ENCODE data around the gene KCTD3. TPM values are rescaled to one million over a fixed set of nuclear protein-coding genes. Genes with fewer than 3 reads are reported as not detected.

The KCTD3 gene
- total and polyA plus RNA-seq, 10 of the 15 experiments (the other 5 are each of a cell fraction or from before 2014, with no cell fraction given): 3.6 to 19.8 (median 10.7) TPM

- TF ChIP-seq PBX3 (IDR thresholded peaks at IDR 0.05; ENCODE audit: insufficient replicate concordance, low read depth, low read length): no peak
- no peak for TF ChIP-seq FOS (IDR thresholded peaks at IDR 0.05; ENCODE audit: borderline replicate concordance, extremely low read depth, insufficient read length)
- TF ChIP-seq SIX5 (IDR thresholded peaks at IDR 0.05; ENCODE audit: low read depth, low read length, severe bottlenecking): no peak
- no peak for TF ChIP-seq MEF2B (IDR thresholded peaks at IDR 0.05; ENCODE audit: partially characterized antibody, poor library complexity, severe bottlenecking)
- no peak for TF ChIP-seq EP300 (IDR thresholded peaks at IDR 0.05; ENCODE audit: borderline replicate concordance in 1 of 2, control insufficient read depth in 1 of 2, low read depth in 2 of 2, low read length in 2 of 2)
Observed at GRCh38 chr1:215594640-215595039, 27.5 kb downstream of the KCTD3 start (continued).

- ChIA-PET RAD21 (ENCODE audit: unreplicated experiment) (interaction anchor here (1.3 kb wide), 1 partner anchor 23 kb away, joined by 3 read pairs; no protein-coding TSS in a partner anchor), SMC1A (ENCODE audit: uncharacterized antibody, unreplicated experiment) (interaction anchor here (0.9 to 1.8 kb wide), 5 partner anchors 9 to 39 kb away, joined by 3 to 6 read pairs (median 4); no protein-coding TSS in a partner anchor), CTCF (interaction anchor here (0.9 to 2.1 kb wide), 3 partner anchors 10 to 28 kb away, joined by 3 to 10 read pairs (median 5); no protein-coding TSS in a partner anchor), POLR2A (interaction anchor here (0.5 kb wide), 1 partner anchor 40 kb away, joined by 3 read pairs; no protein-coding TSS in a partner anchor)
- Histone ChIP-seq H2AFZ (ENCODE audit: control insufficient read depth, low read depth, low read length) (no peak overlapping the region), H3K4me2 (ENCODE audit: control insufficient read depth, insufficient read depth) (no peak overlapping the region), H3K27me3 (replicated peaks in 1 of 2; ENCODE audit: control insufficient read depth in 2 of 2, insufficient read depth in 2 of 2, low read length in 1 of 2) (no peaks in the 10 kb centered on the region), H3K9me3 (replicated peaks; ENCODE audit: control insufficient read depth, insufficient read depth, low read length) (no peaks in the 10 kb centered on the region), H3K4me3 (no peak overlapping the region), H4K20me1 (ENCODE audit: control insufficient read depth, insufficient read depth) (no peaks in the 10 kb centered on the region), H3K36me3 (ENCODE audit: control insufficient read depth in 2 of 2, insufficient read depth in 2 of 2, low read length in 1 of 2) (no peaks in the 10 kb centered on the region), H3K27ac (ENCODE audit: control insufficient read depth, insufficient read depth) (no peak overlapping the region), H3K4me1 (ENCODE audit: control insufficient read depth, insufficient read depth, low read length) (peaks cover 5% of the 10 kb centered on the region; the same call in 1 of the 2 replicates), H3K79me2 (ENCODE audit: control insufficient read depth, insufficient read depth, low read length) (no peaks in the 10 kb centered on the region), H3K9ac (ENCODE audit: control insufficient read depth, insufficient read depth, low read length) (no peak overlapping the region)
- no peak for FAIRE-seq
- intact Hi-C loops (cut with micrococcal nuclease; ENCODE audit: unreplicated experiment): no loop called here
- in situ Hi-C loops (cut with MboI): no loop called here
- DNase-seq (ENCODE audit: low read depth, low spot score): no peak
- ATAC-seq: no peak
- peak; percentile 14; the same call in 1 of the 2 replicates for TF ChIP-seq PKNOX1 (IDR thresholded peaks at IDR 0.05)
- no peak for TF ChIP-seq RUNX3 (IDR thresholded peaks at IDR 0.05; ENCODE audit: low read length)
- BruUV-seq (replicated peaks): no TSS peak
- 45% methylated on average over 2 of the region's 2 CpGs for WGBS (ENCODE audit: insufficient coverage, insufficient replicate concordance, low lambda C conversion rate, missing lambda C conversion rate)
Observed at GRCh38 chr1:215595231-215595630, 28.1 kb downstream of the KCTD3 start.
